Measurements from ENCODE around the gene WNT2B.

WNT2B gene

DNA sequence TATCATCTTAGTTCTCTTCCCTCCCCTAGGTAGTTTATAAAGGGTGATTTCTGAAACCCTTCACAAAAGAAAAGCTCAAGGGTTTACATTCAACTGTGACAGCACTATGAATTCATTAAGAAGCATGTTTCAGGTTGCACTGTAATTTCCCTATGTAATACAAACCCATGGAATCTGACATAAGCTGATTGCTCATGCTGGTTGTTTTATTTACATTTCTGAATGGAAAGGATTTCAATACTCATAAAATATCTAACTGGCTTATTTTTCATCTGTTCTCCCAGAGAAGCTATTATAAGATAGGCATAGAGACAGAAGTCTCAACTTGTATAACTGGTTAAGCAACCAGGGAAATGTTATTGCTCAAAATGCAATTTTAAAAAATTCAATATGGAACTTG is 20.5 kb downstream of the WNT2B start:
- DNase-seq = no peak

- DNase-seq = no peak
Measured at GRCh38 chr1:112530832-112531231, 22.1 kb downstream of the WNT2B start.

DNA sequence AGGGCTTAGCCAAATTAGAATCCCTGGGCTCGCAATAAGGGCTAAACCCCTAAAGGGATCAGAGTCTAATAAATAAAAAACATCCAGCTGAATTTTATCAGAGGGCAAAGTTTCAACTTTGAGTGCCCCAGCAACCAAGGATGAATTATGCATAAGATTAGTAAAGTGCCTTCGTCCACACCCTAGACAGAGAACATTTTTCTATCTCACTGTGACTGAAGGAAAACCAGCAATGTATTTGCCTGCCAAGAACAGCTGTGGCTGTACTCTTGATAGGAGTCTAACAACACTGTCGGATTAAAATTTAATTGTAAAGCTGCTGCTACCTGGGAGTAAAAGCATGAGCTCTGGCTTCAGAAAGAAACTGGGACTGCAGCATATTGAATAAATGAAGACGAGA is 23.3 kb downstream of the WNT2B start:
- DNase-seq = no peak

- no peak for DNase-seq
Measured at GRCh38 chr1:112533029-112533428, 24.3 kb downstream of the WNT2B start.

DNA sequence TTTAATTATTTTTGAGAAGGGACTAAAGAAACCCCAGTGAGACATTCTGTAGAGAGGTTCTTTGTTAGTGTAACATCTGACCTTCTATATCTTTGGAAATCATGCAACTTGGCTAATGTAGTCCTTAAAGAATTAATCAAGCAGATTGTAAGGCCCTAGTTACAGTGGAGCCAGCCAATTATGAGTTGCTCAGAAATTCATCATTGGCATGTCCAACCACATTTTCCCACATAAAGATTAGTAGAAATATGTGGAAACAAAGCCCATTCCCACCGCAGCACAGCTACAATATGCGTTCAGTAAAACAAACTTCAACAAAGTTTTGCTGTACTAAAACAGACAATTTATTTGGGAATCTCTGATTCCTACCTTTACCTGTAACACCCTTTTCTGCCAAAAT is 27.8 kb downstream of the WNT2B start:
- no peak for DNase-seq

- DNase-seq = no peak
Measured at GRCh38 chr1:112537456-112537855, 28.7 kb downstream of the WNT2B start.

GRCh38 chr1:112538883-112539282 is 30.1 kb downstream of the WNT2B start:
- no peak for DNase-seq

DNA sequence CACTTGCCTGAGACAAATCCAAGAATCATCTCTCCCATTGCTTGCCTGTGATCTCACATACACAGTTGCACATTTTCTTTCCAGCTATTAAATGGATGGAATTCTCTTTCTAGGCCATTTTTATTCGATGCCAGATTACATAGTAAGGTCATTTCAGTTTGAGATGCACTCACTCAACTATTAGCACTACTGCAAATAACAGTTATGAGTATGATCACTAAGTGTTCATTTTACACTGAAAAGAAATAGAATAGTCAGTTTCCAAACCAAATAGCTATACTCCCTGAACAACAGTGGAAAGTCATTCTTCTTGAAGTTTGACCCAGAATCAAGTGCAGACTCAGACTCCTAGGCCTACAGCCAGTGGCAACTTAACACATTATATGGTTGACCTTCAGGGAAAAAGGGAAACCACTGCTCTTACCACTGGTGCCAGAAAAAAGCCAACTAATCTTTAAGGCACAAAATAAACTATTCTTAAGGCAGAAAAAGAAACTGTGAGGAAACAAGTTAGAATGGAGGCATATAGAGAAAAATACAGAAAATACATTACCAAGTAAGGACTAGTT is 31.5 kb downstream of the WNT2B start:
- no peak for DNase-seq

DNA sequence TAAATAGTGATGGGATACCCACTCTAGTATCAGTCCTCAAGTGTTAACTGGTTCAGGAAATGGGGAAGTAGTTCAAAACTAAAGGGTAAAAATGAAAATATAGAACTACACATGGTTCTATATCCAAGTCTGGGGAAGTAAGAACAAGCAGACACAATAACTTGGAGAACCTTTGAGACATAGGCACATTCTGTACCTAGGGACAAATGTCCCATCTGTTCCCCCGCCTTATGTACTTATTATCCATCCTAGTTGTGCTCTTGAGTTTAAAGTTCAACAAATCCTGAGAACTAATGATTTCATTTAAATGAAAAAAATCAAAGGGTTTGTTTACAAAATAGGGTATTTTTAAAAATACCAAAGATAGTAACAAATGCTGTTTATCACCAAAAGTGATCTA is 32.5 kb downstream of the WNT2B start:
- DNase-seq = no peak

DNA sequence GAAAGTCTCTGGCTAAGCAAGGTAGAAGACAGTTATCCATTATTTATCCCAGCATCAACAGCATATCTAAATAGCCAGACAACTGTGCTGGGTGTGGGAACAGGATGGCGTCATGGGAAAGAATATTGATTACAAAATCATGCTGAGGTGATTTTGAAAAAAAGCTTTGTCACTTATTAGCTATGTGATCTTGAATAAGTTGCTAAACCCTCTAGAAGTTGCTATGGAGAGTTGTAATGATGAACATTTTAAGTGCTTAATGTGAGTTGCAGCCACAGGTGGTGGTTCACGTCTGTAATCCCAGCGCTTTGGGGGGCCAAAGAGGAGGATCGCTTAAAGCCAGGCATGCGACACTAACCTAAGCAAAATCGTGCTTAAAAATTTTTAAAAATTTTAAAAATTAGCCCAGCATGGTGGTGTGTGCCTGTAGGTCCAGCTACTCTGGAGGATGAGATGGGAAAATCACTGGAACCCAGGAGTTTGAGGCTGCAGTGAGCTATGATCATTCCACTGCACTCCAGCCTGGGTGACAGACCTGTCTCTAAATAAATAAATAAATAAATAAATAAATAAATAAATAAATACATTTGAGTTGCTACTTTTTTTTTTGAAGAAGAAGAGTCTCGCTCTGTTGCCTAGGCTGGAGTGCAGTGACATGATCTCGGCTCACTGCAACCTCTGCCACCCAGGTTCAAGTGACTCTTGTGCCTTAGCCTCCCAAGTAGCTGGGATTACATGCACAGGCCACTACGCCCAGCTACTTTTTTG is 33.6 kb downstream of the WNT2B start:
- DNase-seq = no peak

DNA sequence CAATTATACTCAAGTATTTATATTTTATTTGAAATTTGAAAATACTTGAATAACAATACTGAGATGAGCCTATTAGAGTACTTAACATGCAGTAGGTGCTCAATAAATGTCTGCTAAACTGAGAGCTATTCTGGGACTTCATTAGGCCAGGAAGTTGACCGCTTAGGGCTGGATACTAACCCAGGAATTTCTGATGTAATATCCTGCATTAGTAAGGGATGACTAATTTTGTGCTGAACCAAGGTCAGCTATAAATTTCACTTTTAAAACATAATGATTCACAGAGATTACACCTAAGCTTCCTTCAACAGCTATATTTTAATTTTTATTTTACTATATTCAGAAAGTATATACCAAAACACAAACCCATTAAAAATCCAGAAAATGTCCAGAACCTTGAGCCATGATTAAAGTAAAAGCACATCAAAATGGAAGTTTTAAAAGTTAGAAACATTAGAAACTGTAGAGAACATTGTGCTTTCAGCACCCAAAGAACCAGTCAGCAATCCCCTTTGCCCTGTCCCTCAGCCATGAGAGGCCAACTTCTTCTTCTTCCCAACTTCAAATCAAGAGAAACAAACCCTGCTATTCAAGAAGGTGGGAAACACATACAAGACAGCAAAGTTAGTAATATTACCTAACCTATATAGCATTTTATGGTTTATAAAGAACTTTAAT is 35.4 kb downstream of the WNT2B start:
- no peak for DNase-seq

- no peak for DNase-seq
Measured at GRCh38 chr1:112544751-112545150, 36.0 kb downstream of the WNT2B start.

DNA sequence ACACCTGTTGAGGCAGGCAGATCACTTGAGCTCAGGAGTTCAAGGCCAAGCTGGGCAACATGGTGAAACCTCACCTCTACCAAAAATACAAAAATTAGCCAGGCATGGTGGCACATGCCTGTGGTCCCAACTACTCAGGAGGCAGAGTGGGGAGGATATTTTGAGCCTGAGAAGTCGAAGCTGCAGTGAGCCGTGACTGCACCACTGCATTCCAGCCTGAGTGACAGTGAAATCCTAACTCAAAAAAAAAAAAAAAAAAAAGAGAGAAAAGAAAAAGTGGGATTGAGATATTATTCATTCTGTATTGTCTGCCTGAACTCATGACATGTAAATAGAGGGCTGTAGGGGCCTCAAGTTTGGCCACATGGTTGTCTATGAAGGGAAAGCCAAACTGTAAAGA is 37.3 kb downstream of the WNT2B start:
- DNase-seq = no peak

GRCh38 chr1:112548547-112548946 is 39.8 kb downstream of the WNT2B start:
- no peak for DNase-seq

GRCh38 chr1:112549590-112549989 is 40.8 kb downstream of the WNT2B start:
- DNase-seq = no peak

- DNase-seq = no peak
Measured at GRCh38 chr1:112554411-112554810, 45.6 kb downstream of the WNT2B start.

GRCh38 chr1:112557385-112557784 is 48.6 kb downstream of the WNT2B start:
- DNase-seq = no peak

GRCh38 chr1:112558634-112559033 is 49.9 kb downstream of the WNT2B start:
- no peak for DNase-seq

- no peak for DNase-seq
Measured at GRCh38 chr1:112563341-112563740, 54.6 kb downstream of the WNT2B start.

DNA sequence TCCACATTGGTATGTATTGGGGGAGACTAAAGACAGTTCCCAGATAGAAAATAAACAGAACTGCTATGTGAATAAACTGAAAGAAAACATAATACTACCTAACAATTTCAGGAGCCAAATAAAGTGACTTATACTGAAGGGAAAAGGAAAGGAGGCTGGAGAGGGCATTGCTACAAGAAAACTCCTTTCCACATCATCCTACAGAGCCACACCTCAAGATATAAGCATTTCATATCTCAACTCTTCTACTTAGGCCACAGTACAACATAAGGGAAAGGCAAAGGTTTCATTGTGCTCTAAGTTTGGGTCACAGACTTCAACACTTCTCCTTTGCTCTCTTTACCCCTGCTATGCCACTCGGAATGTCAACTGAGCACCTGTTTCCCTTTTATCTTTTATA is 55.3 kb downstream of the WNT2B start:
- DNase-seq = no peak

GRCh38 chr1:112565800-112566199 is 57.0 kb downstream of the WNT2B start:
- DNase-seq = no peak

- no peak for DNase-seq
Measured at GRCh38 chr1:112575154-112575804, 66.5 kb downstream of the WNT2B start.

- no peak for DNase-seq
Measured at GRCh38 chr1:112576240-112576639, 67.5 kb downstream of the WNT2B start.

Data from CD4-positive, alpha-beta T cell treated with Interleukin-21 for 1 hour (primary cell).